HAP-1 (cell line): ENCODE data around the gene ZGLP1.
A peak's percentile ranks its signal among the peaks of the same experiment; 100 is the strongest.

ENCODE experiments used
- DNase-seq, 2 experiments: peaks; one replicate each; pipeline ENCODE4 v3.0.0-alpha.2; 2016 to 2020; ENCODE audit warnings: low spot score in 2 of 2
- H3K27me3 ChIP-seq: fragments of 250-450 bp; sonication (Bioruptor Pico); 2 replicates; pipeline ENCODE4 v1.5.1; 2020; ENCODE audit warnings: low read depth, mild to moderate bottlenecking, moderate library complexity
- H3K36me3 ChIP-seq: fragments of 250-450 bp; sonication (Bioruptor Pico); replicated peaks from 2 replicates; pipeline ENCODE4 v1.5.1; 2020; ENCODE audit warnings: mild to moderate bottlenecking
- H3K4me1 ChIP-seq: fragments of 250-450 bp; sonication (Bioruptor Pico); 2 replicates; pipeline ENCODE4 v1.5.1; 2020; ENCODE audit warnings: mild to moderate bottlenecking
- H3K4me3 ChIP-seq: fragments of 250-450 bp; sonication (Bioruptor Pico); 2 replicates; pipeline ENCODE4 v1.5.1; 2020; ENCODE audit warnings: mild to moderate bottlenecking, moderate library complexity
- H3K9me3 ChIP-seq: fragments of 250-450 bp; sonication (Bioruptor Pico); 2 replicates; pipeline ENCODE4 v1.5.1; 2020; ENCODE audit warnings: mild to moderate bottlenecking, moderate library complexity
- in situ Hi-C: fragments of 300-500 bp; cut with MboI; formaldehyde crosslinking; loops from 3 replicates; pipeline ENCODE4 v1.14.3; 2020; ENCODE audit warnings: low sequenced_read_pairs, inconsistent platforms, mixed read lengths

ZGLP1 gene

GRCh38 chr19:10294368-10294697 lies 15.3 kb downstream of the ZGLP1 start:
- Histone ChIP-seq H3K27me3 (no peaks in the 10 kb centered on the region), H3K4me3 (no peak overlapping the region), H3K36me3 (peaks cover 10% of the 10 kb centered on the region), H3K9me3 (no peaks in the 10 kb centered on the region), H3K4me1 (peaks cover 8% of the 10 kb centered on the region)
- in situ Hi-C loops, result no loop called here
- DNase-seq, result no peak

- Histone ChIP-seq H3K4me3 (no peak overlapping the region), H3K9me3 (no peaks in the 10 kb centered on the region), H3K27me3 (no peaks in the 10 kb centered on the region), H3K36me3 (peaks cover 10% of the 10 kb centered on the region), H3K4me1 (peaks cover 11% of the 10 kb centered on the region)
- in situ Hi-C loops, result no loop called here
- no peak for DNase-seq
Observed at GRCh38 chr19:10293637-10294367, 15.8 kb downstream of the ZGLP1 start.

- Histone ChIP-seq H3K4me3 (peak overlapping the region; percentile 51), H3K9me3 (no peaks in the 10 kb centered on the region), H3K4me1 (peaks cover 14% of the 10 kb centered on the region), H3K36me3 (peaks cover 10% of the 10 kb centered on the region), H3K27me3 (no peaks in the 10 kb centered on the region)
- in situ Hi-C loops, result no loop called here
- no peak for DNase-seq
Observed at GRCh38 chr19:10292789-10293636, 16.6 kb downstream of the ZGLP1 start.

- in situ Hi-C loops, result no loop called here
- Histone ChIP-seq H3K27me3 (no peaks in the 10 kb centered on the region), H3K9me3 (no peaks in the 10 kb centered on the region), H3K4me1 (peaks cover 14% of the 10 kb centered on the region), H3K4me3 (peak overlapping the region; percentile 51), H3K36me3 (peaks cover 10% of the 10 kb centered on the region)
- peak; percentile 64 to 95 for DNase-seq
Observed at GRCh38 chr19:10292206-10292788, 17.3 kb downstream of the ZGLP1 start.

GRCh38 chr19:10291554-10292205 lies 17.9 kb downstream of the ZGLP1 start:
- Histone ChIP-seq H3K36me3 (peaks cover 10% of the 10 kb centered on the region), H3K4me1 (peaks cover 14% of the 10 kb centered on the region), H3K9me3 (no peaks in the 10 kb centered on the region), H3K27me3 (no peaks in the 10 kb centered on the region), H3K4me3 (peak overlapping the region; percentile 51)
- in situ Hi-C loops, result no loop called here
- DNase-seq, result no peak

GRCh38 chr19:10290876-10291553 lies 18.6 kb downstream of the ZGLP1 start:
- peak; percentile 55 to 89 for DNase-seq
- Histone ChIP-seq H3K27me3 (no peaks in the 10 kb centered on the region), H3K4me1 (peaks cover 14% of the 10 kb centered on the region), H3K4me3 (peak overlapping the region; percentile 51), H3K36me3 (peaks cover 10% of the 10 kb centered on the region), H3K9me3 (no peaks in the 10 kb centered on the region)
- in situ Hi-C loops, result no loop called here

- peak in 1 of 2 experiments; percentile 59 for DNase-seq
- H3K4me1 ChIP-seq, result peaks cover 14% of the 10 kb centered on the region
- peak overlapping the region; percentile 51 for H3K4me3 ChIP-seq
- H3K27me3 ChIP-seq, result no peaks in the 10 kb centered on the region
- peaks cover 10% of the 10 kb centered on the region for H3K36me3 ChIP-seq
- in situ Hi-C loops, result no loop called here
- H3K9me3 ChIP-seq, result no peaks in the 10 kb centered on the region
Observed at GRCh38 chr19:10290357-10290875, 19.2 kb downstream of the ZGLP1 start.

GRCh38 chr19:10289836-10290356 lies 19.7 kb downstream of the ZGLP1 start, which contains the start of gene ICAM5:
Gene ICAM5, plus strand, starts transcription at chr19:10289952. Its CDS starts 92 bp downstream, at chr19:10290044.
- no peak for DNase-seq
- in situ Hi-C loops, result no loop called here
- Histone ChIP-seq H3K36me3 (peaks cover 10% of the 10 kb centered on the region), H3K4me1 (peaks cover 14% of the 10 kb centered on the region), H3K4me3 (peak within 1 kb of the TSS; percentile 51), H3K9me3 (no peaks in the 10 kb centered on the region), H3K27me3 (no peaks in the 10 kb centered on the region)

- Histone ChIP-seq H3K4me1 (peaks cover 14% of the 10 kb centered on the region), H3K36me3 (peaks cover 10% of the 10 kb centered on the region), H3K4me3 (peak overlapping the region; percentile 51), H3K9me3 (no peaks in the 10 kb centered on the region), H3K27me3 (no peaks in the 10 kb centered on the region)
- in situ Hi-C loops, result no loop called here
- DNase-seq, result peak; percentile 75 to 90
Observed at GRCh38 chr19:10289167-10289835, 20.3 kb downstream of the ZGLP1 start.

GRCh38 chr19:10288662-10289166 lies 20.9 kb downstream of the ZGLP1 start:
- in situ Hi-C loops, result no loop called here
- H3K36me3 ChIP-seq, result peaks cover 7% of the 10 kb centered on the region
- peak; percentile 86 to 92 for DNase-seq
- peak overlapping the region; percentile 51 for H3K4me3 ChIP-seq
- no peaks in the 10 kb centered on the region for H3K9me3 ChIP-seq
- H3K27me3 ChIP-seq, result no peaks in the 10 kb centered on the region
- peaks cover 14% of the 10 kb centered on the region for H3K4me1 ChIP-seq

GRCh38 chr19:10286803-10287737 lies 22.5 kb downstream of the ZGLP1 start, which contains the start of gene ICAM4:
Gene ICAM4, plus strand, starts transcription at chr19:10286955. Its CDS starts 58 bp downstream, at chr19:10287013.
- Histone ChIP-seq H3K4me3 (no peak within 1 kb of the TSS), H3K27me3 (no peaks in the 10 kb centered on the region), H3K4me1 (peaks cover 13% of the 10 kb centered on the region), H3K36me3 (no peaks in the 10 kb centered on the region), H3K9me3 (no peaks in the 10 kb centered on the region)
- DNase-seq, result no peak
- in situ Hi-C loops, result no loop called here
